Activated T-helper 17 cell treated with anti-CD3 and anti-CD28 coated beads, Interleukin-2, amount 50 U/mL, for 72 hours (primary cell): ENCODE data around the gene TPSAB1. TPM values are rescaled to one million over a fixed set of nuclear protein-coding genes. Genes with fewer than 3 reads are reported as not detected.

Experiments
- ATAC-seq: fragments of 150-1000 bp; cut with Tn5 transposase; replicated peaks from 2 replicates; pipeline ENCODE4 v1.10.0; 2021; ENCODE audit warnings: mild to moderate bottlenecking, moderate library complexity
- H3K27ac Mint-ChIP-seq: one replicate; pipeline ENCODE4 v1.8.0; 2022; ENCODE audit warnings: mixed read lengths
- H3K27me3 Mint-ChIP-seq: one replicate; pipeline ENCODE4 v1.8.0; 2022; ENCODE audit warnings: mixed read lengths
- H3K36me3 Mint-ChIP-seq: one replicate; pipeline ENCODE4 v1.8.0; 2022; ENCODE audit warnings: low read depth, mild to moderate bottlenecking, mixed read lengths
- H3K4me1 Mint-ChIP-seq: one replicate; pipeline ENCODE4 v1.8.0; 2022; ENCODE audit warnings: mixed read lengths
- H3K4me3 Mint-ChIP-seq: one replicate; pipeline ENCODE4 v1.8.0; 2022; ENCODE audit warnings: mild to moderate bottlenecking, mixed read lengths
- H3K9me3 Mint-ChIP-seq: one replicate; pipeline ENCODE4 v1.8.0; 2022; ENCODE audit warnings: mixed read lengths
- total RNA-seq, 2 donors: library from RNA; stranded (reverse); gene quantifications; one replicate each; pipeline ENCODE4 v1.2.3, GENCODE V29; 2022

Gene TPSAB1
- total RNA-seq, 2 donors from 2014 or later: 0.29 to 0.32 TPM

- Mint-ChIP-seq H3K27ac (no peak overlapping the region), H3K4me3 (no peak overlapping the region), H3K27me3 (peaks cover 3% of the 10 kb centered on the region), H3K4me1 (no peaks in the 10 kb centered on the region), H3K9me3 (no peaks in the 10 kb centered on the region), H3K36me3 (no peaks in the 10 kb centered on the region)
- no peak for ATAC-seq
Measured at GRCh38 chr16:1283296-1283695, 42.8 kb downstream of the TPSAB1 start.

GRCh38 chr16:1283996-1284616, 43.6 kb downstream of the TPSAB1 start:
- no peak overlapping the region for H3K27ac Mint-ChIP-seq

GRCh38 chr16:1285669-1286512, 45.4 kb downstream of the TPSAB1 start:
- Mint-ChIP-seq H3K9me3 (no peaks in the 10 kb centered on the region), H3K36me3 (no peaks in the 10 kb centered on the region), H3K4me1 (no peaks in the 10 kb centered on the region), H3K27ac (no peak overlapping the region), H3K4me3 (no peak overlapping the region), H3K27me3 (peaks cover 3% of the 10 kb centered on the region)
- ATAC-seq: no peak

More at GRCh38 chr16:1283996-1284616, 43.6 kb downstream of the TPSAB1 start:
- ATAC-seq: no peak
- no peaks in the 10 kb centered on the region for H3K9me3 Mint-ChIP-seq
- H3K36me3 Mint-ChIP-seq: no peaks in the 10 kb centered on the region
- no peak overlapping the region for H3K4me3 Mint-ChIP-seq
- peaks cover 3% of the 10 kb centered on the region for H3K27me3 Mint-ChIP-seq
- H3K4me1 Mint-ChIP-seq: no peaks in the 10 kb centered on the region

GRCh38 chr16:1286513-1287094, 46.1 kb downstream of the TPSAB1 start:
- Mint-ChIP-seq H3K27me3 (peaks cover 3% of the 10 kb centered on the region), H3K36me3 (no peaks in the 10 kb centered on the region), H3K9me3 (no peaks in the 10 kb centered on the region), H3K27ac (no peak overlapping the region), H3K4me1 (no peaks in the 10 kb centered on the region), H3K4me3 (no peak overlapping the region)
- no peak for ATAC-seq

GRCh38 chr16:1287982-1288670, 47.6 kb downstream of the TPSAB1 start:
- ATAC-seq: no peak
- no peak overlapping the region for H3K4me3 Mint-ChIP-seq
- H3K36me3 Mint-ChIP-seq: no peaks in the 10 kb centered on the region
- no peaks in the 10 kb centered on the region for H3K4me1 Mint-ChIP-seq
- no peak overlapping the region for H3K27ac Mint-ChIP-seq
- no peaks in the 10 kb centered on the region for H3K9me3 Mint-ChIP-seq
- H3K27me3 Mint-ChIP-seq: peaks cover 6% of the 10 kb centered on the region

GRCh38 chr16:1288813-1289476, 48.4 kb downstream of the TPSAB1 start:
- Mint-ChIP-seq H3K9me3 (no peaks in the 10 kb centered on the region), H3K4me3 (no peak overlapping the region), H3K36me3 (no peaks in the 10 kb centered on the region), H3K27ac (no peak overlapping the region), H3K4me1 (no peaks in the 10 kb centered on the region), H3K27me3 (peaks cover 13% of the 10 kb centered on the region)
- no peak for ATAC-seq

- H3K27ac Mint-ChIP-seq: no peak overlapping the region
- ATAC-seq: no peak
- no peak overlapping the region for H3K4me3 Mint-ChIP-seq
- H3K9me3 Mint-ChIP-seq: no peaks in the 10 kb centered on the region
- peaks cover 18% of the 10 kb centered on the region for H3K27me3 Mint-ChIP-seq
- no peaks in the 10 kb centered on the region for H3K36me3 Mint-ChIP-seq
- H3K4me1 Mint-ChIP-seq: no peaks in the 10 kb centered on the region
Measured at GRCh38 chr16:1289477-1289866, 49.0 kb downstream of the TPSAB1 start.

GRCh38 chr16:1290063-1290501, 49.6 kb downstream of the TPSAB1 start:
- Mint-ChIP-seq H3K4me3 (no peak overlapping the region), H3K9me3 (no peaks in the 10 kb centered on the region), H3K27me3 (peaks cover 19% of the 10 kb centered on the region), H3K4me1 (no peaks in the 10 kb centered on the region), H3K36me3 (no peaks in the 10 kb centered on the region), H3K27ac (no peak overlapping the region)
- no peak for ATAC-seq

GRCh38 chr16:1290860-1291575, 50.5 kb downstream of the TPSAB1 start:
- Mint-ChIP-seq H3K27me3 (peaks cover 24% of the 10 kb centered on the region), H3K4me3 (no peak overlapping the region), H3K36me3 (no peaks in the 10 kb centered on the region), H3K4me1 (no peaks in the 10 kb centered on the region), H3K27ac (no peak overlapping the region), H3K9me3 (no peaks in the 10 kb centered on the region)
- no peak for ATAC-seq

- Mint-ChIP-seq H3K4me1 (no peaks in the 10 kb centered on the region), H3K4me3 (no peak overlapping the region), H3K27ac (no peak overlapping the region), H3K27me3 (peaks cover 24% of the 10 kb centered on the region), H3K9me3 (no peaks in the 10 kb centered on the region), H3K36me3 (no peaks in the 10 kb centered on the region)
- no peak for ATAC-seq
Measured at GRCh38 chr16:1291576-1291974, 51.1 kb downstream of the TPSAB1 start.

Other genes with a start within 250 kb of the TPSAB1 start
- not detected for gene SSTR5, start 168.0 kb upstream of the TPSAB1 start, total RNA-seq
- gene C1QTNF8, start 144.5 kb upstream of the TPSAB1 start, total RNA-seq: not detected
- gene CACNA1H, start 87.6 kb upstream of the TPSAB1 start, total RNA-seq: 1 to 10 TPM; 1.4 to 1.9 TPM
- gene TPSG1, start 15.4 kb upstream of the TPSAB1 start, total RNA-seq: not detected
- not detected for gene TPSB2, start 10.5 kb upstream of the TPSAB1 start, total RNA-seq
- gene TPSD1, start 15.4 kb downstream of the TPSAB1 start, total RNA-seq: not detected
- 100 to 1,000 TPM; 204 to 206 TPM for gene UBE2I, start 68.9 kb downstream of the TPSAB1 start, total RNA-seq
- 1 to 10 TPM in 1 of 2 donors, under 1 TPM in 1; 0.71 to 2.2 TPM for gene BAIAP3, start 92.9 kb downstream of the TPSAB1 start, total RNA-seq
- gene TSR3, start 111.2 kb downstream of the TPSAB1 start, total RNA-seq: 10 to 100 TPM; 36.7 to 64.2 TPM
- 10 to 100 TPM; 22.6 to 24.4 TPM for gene GNPTG, start 111.2 kb downstream of the TPSAB1 start, total RNA-seq
- gene UNKL, start 174.0 kb downstream of the TPSAB1 start, total RNA-seq: 10 to 100 TPM; 36.4 to 76.4 TPM
- gene UQCC4, start 180.0 kb downstream of the TPSAB1 start, total RNA-seq: 10 to 100 TPM; 12.1 to 23.1 TPM
- gene PERCC1, start 190.4 kb downstream of the TPSAB1 start, total RNA-seq: not detected
- gene CCDC154, start 203.9 kb downstream of the TPSAB1 start, total RNA-seq: 1 to 10 TPM; 2.1 to 3.7 TPM
- 10 to 100 TPM; 44.8 to 63.9 TPM for gene CLCN7, start 234.3 kb downstream of the TPSAB1 start, total RNA-seq
- gene PTX4, start 248.2 kb downstream of the TPSAB1 start, total RNA-seq: not detected